GM12878 (cell line): Measurements from ENCODE around the gene CPA2.

Experiments
- CBX5 ChIP-seq: sonication (generic); IDR thresholded peaks from 2 replicates; pipeline ENCODE4 v1.6.1; 2016; ENCODE audit warnings: low read depth, moderate library complexity, mild to moderate bottlenecking, inconsistent platforms
- MAX ChIP-seq: IDR thresholded peaks from 2 replicates; pipeline ENCODE4 v1.6.1; 2012; ENCODE audit warnings: low read depth, low read length, improper control_type of control experiment
- RFX5 ChIP-seq: IDR thresholded peaks from 2 replicates; pipeline ENCODE4 v1.6.1; 2011; ENCODE audit warnings: low read depth, low read length, improper control_type of control experiment
- SMC3 ChIP-seq: IDR thresholded peaks from 2 replicates; pipeline ENCODE4 v1.6.1; 2011; ENCODE audit warnings: low read length, improper control_type of control experiment, borderline replicate concordance
- SPI1 ChIP-seq: IDR thresholded peaks from 2 replicates; pipeline ENCODE4 v1.6.1; 2011; ENCODE audit warnings: low read depth, mild to moderate bottlenecking, low read length, moderate library complexity, borderline replicate concordance; ENCODE audit not compliant: insufficient read depth
- TARDBP ChIP-seq: IDR thresholded peaks from 2 replicates; pipeline ENCODE4 v1.6.1; 2016; ENCODE audit warnings: borderline replicate concordance
- USF2 ChIP-seq: IDR thresholded peaks from 2 replicates; pipeline ENCODE4 v1.6.1; 2011; ENCODE audit warnings: low read depth, low read length, improper control_type of control experiment, borderline replicate concordance

GRCh38 chr7:130274296-130274695 lies 7.6 kb downstream of the CPA2 start:
- TF ChIP-seq MAX = no peak
- TF ChIP-seq USF2 = no peak
- no peak for TF ChIP-seq RFX5
- TF ChIP-seq SPI1 = no peak
- TF ChIP-seq SMC3 = no peak
- no peak for TF ChIP-seq TARDBP
- no peak for TF ChIP-seq CBX5
